SJSA1 (cell line): ENCODE data around the gene RNASE11. TPM values are rescaled to one million over a fixed set of nuclear protein-coding genes. Genes with fewer than 3 reads are reported as not detected.
"Not testable (repeated sequence)": the region's sequence is repeated elsewhere in the genome, so short reads cannot be mapped to it uniquely, and the experiment has no call there.

Experiments
- DNase-seq, 2 experiments: peaks; one replicate each; pipeline ENCODE4 v3.0.0-alpha.2; 2015 to 2020; ENCODE audit warnings: low spot score in 2 of 2, low read depth in 1 of 2
- H3K27ac ChIP-seq: fragments of 250-450 bp; sonication (Bioruptor Pico); 2 replicates; pipeline ENCODE4 v1.5.1; 2020; ENCODE audit warnings: mild to moderate bottlenecking, moderate library complexity
- H3K27me3 ChIP-seq: fragments of 250-450 bp; sonication (Bioruptor Pico); replicated peaks from 2 replicates; pipeline ENCODE4 v1.5.1; 2020; ENCODE audit warnings: mild to moderate bottlenecking, moderate library complexity
- H3K36me3 ChIP-seq: fragments of 250-450 bp; sonication (Bioruptor Pico); 2 replicates; pipeline ENCODE4 v1.5.1; 2020; ENCODE audit warnings: mild to moderate bottlenecking
- H3K4me1 ChIP-seq: fragments of 250-450 bp; sonication (Bioruptor Pico); replicated peaks from 2 replicates; pipeline ENCODE4 v1.6.1; 2021; ENCODE audit warnings: mild to moderate bottlenecking
- H3K4me3 ChIP-seq: fragments of 250-450 bp; sonication (Bioruptor Pico); 2 replicates; pipeline ENCODE4 v1.5.1; 2020; ENCODE audit warnings: mild to moderate bottlenecking
- H3K9me3 ChIP-seq: fragments of 250-450 bp; sonication (Bioruptor Pico); replicated peaks from 2 replicates; pipeline ENCODE4 v1.5.1; 2020; ENCODE audit warnings: mild to moderate bottlenecking
- total RNA-seq: library from RNA; depleted of rRNA; stranded (reverse); fragments of >200 nt; shearing (Covaris generic); gene quantifications from 2 replicates; pipeline ENCODE4 v1.2.3, GENCODE V29; 2014

RNASE11 gene
- total RNA-seq, 1 experiment from 2014 or later: not detected

- 0 out of 2 replicates have a peak, but pooled peaks cover 4% of the 10 kb centered on the region for H3K27me3 ChIP-seq
- no peak overlapping the region for H3K4me3 ChIP-seq
- H3K36me3 ChIP-seq: no peaks in the 10 kb centered on the region
- no peak overlapping the region for H3K27ac ChIP-seq
- no peak for DNase-seq
- H3K4me1 ChIP-seq: no peaks in the 10 kb centered on the region
- H3K9me3 ChIP-seq: no peaks in the 10 kb centered on the region
Observed at GRCh38 chr14:20583142-20583541, 4.7 kb downstream of the RNASE11 start.

- Histone ChIP-seq H3K4me1 (no peaks in the 10 kb centered on the region), H3K27ac (no peak overlapping the region), H3K4me3 (no peak overlapping the region), H3K27me3 (0 out of 2 replicates have a peak, but pooled peaks cover 4% of the 10 kb centered on the region), H3K9me3 (no peaks in the 10 kb centered on the region), H3K36me3 (no peaks in the 10 kb centered on the region)
- no peak for DNase-seq
Observed at GRCh38 chr14:20580242-20580641, 7.6 kb downstream of the RNASE11 start.

- H3K4me3 ChIP-seq: no peak overlapping the region
- H3K36me3 ChIP-seq: no peaks in the 10 kb centered on the region
- H3K9me3 ChIP-seq: no peaks in the 10 kb centered on the region
- no peaks in the 10 kb centered on the region for H3K27me3 ChIP-seq
- DNase-seq: no peak
- no peaks in the 10 kb centered on the region for H3K4me1 ChIP-seq
- H3K27ac ChIP-seq: no peak overlapping the region
Observed at GRCh38 chr14:20578784-20579502, 8.9 kb downstream of the RNASE11 start.

GRCh38 chr14:20578325-20578724, 9.5 kb downstream of the RNASE11 start:
- H3K4me1 ChIP-seq: no peaks in the 10 kb centered on the region
- H3K9me3 ChIP-seq: no peaks in the 10 kb centered on the region
- H3K27me3 ChIP-seq: no peaks in the 10 kb centered on the region
- H3K36me3 ChIP-seq: no peaks in the 10 kb centered on the region
- DNase-seq: no peak
- H3K27ac ChIP-seq: no peak overlapping the region
- no peak overlapping the region for H3K4me3 ChIP-seq

GRCh38 chr14:20572382-20572990, 15.3 kb downstream of the RNASE11 start:
- not testable (repeated sequence) for H3K27me3 ChIP-seq, H3K27ac ChIP-seq, H3K4me1 ChIP-seq, DNase-seq, H3K9me3 ChIP-seq, H3K4me3 ChIP-seq, H3K36me3 ChIP-seq

GRCh38 chr14:20570720-20571119, 17.1 kb downstream of the RNASE11 start:
- not testable (repeated sequence) for H3K36me3 ChIP-seq, H3K27ac ChIP-seq, DNase-seq, H3K9me3 ChIP-seq, H3K4me3 ChIP-seq, H3K27me3 ChIP-seq, H3K4me1 ChIP-seq

GRCh38 chr14:20569865-20570264, 17.9 kb downstream of the RNASE11 start:
- not testable (repeated sequence) for DNase-seq

GRCh38 chr14:20569066-20569465, 18.7 kb downstream of the RNASE11 start:
- DNase-seq: no peak
- H3K4me1 ChIP-seq: no peaks in the 10 kb centered on the region
- H3K36me3 ChIP-seq: no peaks in the 10 kb centered on the region
- no peak overlapping the region for H3K27ac ChIP-seq
- H3K9me3 ChIP-seq: no peaks in the 10 kb centered on the region
- H3K4me3 ChIP-seq: no peak overlapping the region
- H3K27me3 ChIP-seq: no peaks in the 10 kb centered on the region

More at GRCh38 chr14:20569865-20570264, 17.9 kb downstream of the RNASE11 start:
- not testable (repeated sequence) for H3K9me3 ChIP-seq, H3K4me3 ChIP-seq, H3K36me3 ChIP-seq, H3K27me3 ChIP-seq, H3K4me1 ChIP-seq, H3K27ac ChIP-seq

- Histone ChIP-seq H3K36me3 (no peaks in the 10 kb centered on the region), H3K4me1 (no peaks in the 10 kb centered on the region), H3K27ac (no peak overlapping the region), H3K4me3 (no peak overlapping the region), H3K9me3 (no peaks in the 10 kb centered on the region), H3K27me3 (no peaks in the 10 kb centered on the region)
- no peak for DNase-seq
Observed at GRCh38 chr14:20568393-20568792, 19.4 kb downstream of the RNASE11 start.

GRCh38 chr14:20567199-20567598, 20.6 kb downstream of the RNASE11 start:
- not testable (repeated sequence) for H3K27ac ChIP-seq, H3K4me1 ChIP-seq, DNase-seq, H3K9me3 ChIP-seq, H3K27me3 ChIP-seq, H3K36me3 ChIP-seq, H3K4me3 ChIP-seq

GRCh38 chr14:20564501-20564997, 23.3 kb downstream of the RNASE11 start:
- Histone ChIP-seq H3K27me3 (no peaks in the 10 kb centered on the region), H3K4me1 (no peaks in the 10 kb centered on the region), H3K27ac (no peak overlapping the region), H3K9me3 (no peaks in the 10 kb centered on the region), H3K36me3 (no peaks in the 10 kb centered on the region), H3K4me3 (no peak overlapping the region)
- no peak for DNase-seq

- Histone ChIP-seq H3K27ac (no peak overlapping the region), H3K4me1 (no peaks in the 10 kb centered on the region), H3K9me3 (no peaks in the 10 kb centered on the region), H3K4me3 (no peak overlapping the region), H3K27me3 (no peaks in the 10 kb centered on the region), H3K36me3 (no peaks in the 10 kb centered on the region)
- DNase-seq: no peak
Observed at GRCh38 chr14:20563971-20564370, 23.8 kb downstream of the RNASE11 start.

GRCh38 chr14:20560961-20561360, 26.8 kb downstream of the RNASE11 start, which contains the start of gene RNASE9:
RNASE9 (minus strand) TSS chr14:20561047.
- H3K4me1 ChIP-seq: no peaks in the 10 kb centered on the region
- DNase-seq: no peak
- H3K36me3 ChIP-seq: no peaks in the 10 kb centered on the region
- no peaks in the 10 kb centered on the region for H3K27me3 ChIP-seq
- no peak within 1 kb of the TSS for H3K4me3 ChIP-seq
- no peaks in the 10 kb centered on the region for H3K9me3 ChIP-seq
- no peak within 1 kb of the TSS for H3K27ac ChIP-seq

- H3K4me3 ChIP-seq: no peak overlapping the region
- H3K4me1 ChIP-seq: no peaks in the 10 kb centered on the region
- H3K36me3 ChIP-seq: no peaks in the 10 kb centered on the region
- H3K27ac ChIP-seq: no peak overlapping the region
- no peaks in the 10 kb centered on the region for H3K27me3 ChIP-seq
- no peaks in the 10 kb centered on the region for H3K9me3 ChIP-seq
- DNase-seq: no peak
Observed at GRCh38 chr14:20559461-20559904, 28.3 kb downstream of the RNASE11 start.
